CD4-positive, alpha-beta T cell treated with Interleukin-15 for 1 hour (primary cell): Measurements from ENCODE around the gene SNAPC5.

Experiments
- DNase-seq: peaks from one replicate; pipeline ENCODE4 v3.0.0-alpha.2; 2020

The SNAPC5 gene

DNA sequence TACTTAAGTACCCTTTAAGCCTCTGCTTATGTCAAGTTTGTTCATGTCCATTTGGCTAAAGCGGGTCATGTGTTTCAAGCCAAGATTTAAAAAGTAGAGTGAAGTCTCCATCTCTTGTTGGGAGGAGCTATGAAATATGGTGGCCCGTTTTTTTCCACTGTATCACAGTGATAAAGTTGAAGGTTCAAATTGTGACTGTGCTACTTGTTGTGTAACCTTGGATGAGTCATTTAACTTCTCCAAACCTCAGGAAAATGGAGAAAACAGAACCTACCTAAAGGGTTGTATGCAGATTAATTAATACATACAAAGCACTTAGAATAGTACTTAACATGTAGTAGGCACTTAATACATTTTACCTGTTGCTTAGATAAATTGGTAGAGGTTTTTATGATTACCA lies 43.4 kb downstream of the SNAPC5 start:
- DNase-seq = no peak

GRCh38 chr15:66452971-66453580 lies 44.5 kb downstream of the SNAPC5 start:
- DNase-seq = no peak

GRCh38 chr15:66452420-66452819 lies 45.1 kb downstream of the SNAPC5 start:
- DNase-seq = no peak
